Measurements from ENCODE around the gene SLC4A4.

- TF ChIP-seq, protein P1, sequence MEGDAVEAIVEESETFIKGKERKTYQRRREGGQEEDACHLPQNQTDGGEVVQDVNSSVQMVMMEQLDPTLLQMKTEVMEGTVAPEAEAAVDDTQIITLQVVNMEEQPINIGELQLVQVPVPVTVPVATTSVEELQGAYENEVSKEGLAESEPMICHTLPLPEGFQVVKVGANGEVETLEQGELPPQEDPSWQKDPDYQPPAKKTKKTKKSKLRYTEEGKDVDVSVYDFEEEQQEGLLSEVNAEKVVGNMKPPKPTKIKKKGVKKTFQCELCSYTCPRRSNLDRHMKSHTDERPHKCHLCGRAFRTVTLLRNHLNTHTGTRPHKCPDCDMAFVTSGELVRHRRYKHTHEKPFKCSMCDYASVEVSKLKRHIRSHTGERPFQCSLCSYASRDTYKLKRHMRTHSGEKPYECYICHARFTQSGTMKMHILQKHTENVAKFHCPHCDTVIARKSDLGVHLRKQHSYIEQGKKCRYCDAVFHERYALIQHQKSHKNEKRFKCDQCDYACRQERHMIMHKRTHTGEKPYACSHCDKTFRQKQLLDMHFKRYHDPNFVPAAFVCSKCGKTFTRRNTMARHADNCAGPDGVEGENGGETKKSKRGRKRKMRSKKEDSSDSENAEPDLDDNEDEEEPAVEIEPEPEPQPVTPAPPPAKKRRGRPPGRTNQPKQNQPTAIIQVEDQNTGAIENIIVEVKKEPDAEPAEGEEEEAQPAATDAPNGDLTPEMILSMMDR (IDR thresholded peaks at IDR 0.05), result no peak
- TF ChIP-seq POLR2A (IDR thresholded peaks at IDR 0.05) (no peak), POLR2AphosphoS5 (IDR thresholded peaks at IDR 0.05; ENCODE audit: insufficient read depth in 1 of 2, low read depth in 1 of 2) (no peak)
Observed at GRCh38 chr4:71608678-71609071, 269.9 kb downstream of the SLC4A4 start.

All from vagina (tissue), 2 donors.